HFFc6 (cell line): ENCODE data around the gene EML2. TPM values are rescaled to one million over a fixed set of nuclear protein-coding genes. Genes with fewer than 3 reads are reported as not detected.
A peak's percentile ranks its signal among the peaks of the same experiment; 100 is the strongest.
"Not testable (repeated sequence)": the region's sequence is repeated elsewhere in the genome, so short reads cannot be mapped to it uniquely, and the experiment has no call there.

ENCODE experiments used
- DNase-seq: peaks from one replicate; pipeline ENCODE4 v3.0.0-alpha.2; 2018
- H3K27ac Mint-ChIP-seq: 2 replicates; pipeline ENCODE4 v1.8.0; 2020; ENCODE audit warnings: mild to moderate bottlenecking, mixed read lengths
- H3K27me3 Mint-ChIP-seq: 2 replicates; pipeline ENCODE4 v1.8.0; 2021; ENCODE audit warnings: mild to moderate bottlenecking, moderate library complexity, mixed read lengths; ENCODE audit not compliant: insufficient read depth
- H3K36me3 Mint-ChIP-seq: 2 replicates; pipeline ENCODE4 v1.8.0; 2021; ENCODE audit warnings: low read depth, mixed read lengths
- H3K4me1 Mint-ChIP-seq: 2 replicates; pipeline ENCODE4 v1.8.0; 2020; ENCODE audit warnings: low read depth, mixed read lengths
- H3K4me3 Mint-ChIP-seq: 2 replicates; pipeline ENCODE4 v1.8.0; 2020; ENCODE audit warnings: mild to moderate bottlenecking, moderate library complexity, mixed read lengths
- H3K9me3 Mint-ChIP-seq: 2 replicates; pipeline ENCODE4 v1.8.0; 2020; ENCODE audit warnings: mild to moderate bottlenecking, mixed read lengths
- CTCF ChIP-seq: fragments of 200-600 bp; sonication (generic); IDR thresholded peaks from 2 replicates; pipeline ENCODE4 v1.5.0; 2021; ENCODE audit warnings: antibody characterized with exemption, mild to moderate bottlenecking
- total RNA-seq, 6 experiments: library from RNA; stranded (reverse); fragmentation: NEBNext Ultra II Directional; extraction: Animal tissue kit (Norgen Biotek cat#: 25700); gene quantifications; 2 replicates in 1 of 6; 3 replicates in 5 of 6; pipeline ENCODE4 v1.2.3, GENCODE V29; 2021

The EML2 gene
- total RNA-seq, 6 experiments from 2014 or later: 57.8 to 71.2 (median 64.7) TPM

GRCh38 chr19:45621389-45621788, 17.8 kb downstream of the EML2 start:
- Mint-ChIP-seq H3K4me3 (no peak overlapping the region), H3K27me3 (no peaks in the 10 kb centered on the region), H3K9me3 (no peaks in the 10 kb centered on the region), H3K4me1 (no peaks in the 10 kb centered on the region), H3K27ac (no peak overlapping the region), H3K36me3 (peaks cover 36% of the 10 kb centered on the region)
- no peak for TF ChIP-seq CTCF
- no peak for DNase-seq

DNA sequence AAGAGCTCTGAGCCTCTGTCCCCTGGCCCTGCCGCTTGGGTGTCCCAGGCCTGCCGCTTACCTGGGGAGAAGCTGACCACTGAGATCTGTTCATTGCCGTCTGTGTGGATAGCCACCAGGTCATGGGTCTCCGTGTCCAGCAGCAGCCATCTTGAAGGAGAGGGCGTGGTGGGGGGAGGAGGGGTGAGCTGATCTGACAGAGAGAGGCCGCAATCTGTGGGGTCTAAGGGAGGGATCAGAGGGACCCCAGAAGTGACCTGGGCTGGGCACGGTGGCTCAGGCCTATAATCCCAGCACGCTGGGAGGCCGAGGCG, 22.5 kb downstream of the EML2 start:
- TF ChIP-seq CTCF: no peak
- Mint-ChIP-seq H3K4me3 (no peak overlapping the region), H3K36me3 (peaks cover 28% of the 10 kb centered on the region), H3K9me3 (no peaks in the 10 kb centered on the region), H3K4me1 (peaks cover 22% of the 10 kb centered on the region), H3K27ac (no peak overlapping the region), H3K27me3 (peaks cover 3% of the 10 kb centered on the region)
- no peak for DNase-seq

DNA sequence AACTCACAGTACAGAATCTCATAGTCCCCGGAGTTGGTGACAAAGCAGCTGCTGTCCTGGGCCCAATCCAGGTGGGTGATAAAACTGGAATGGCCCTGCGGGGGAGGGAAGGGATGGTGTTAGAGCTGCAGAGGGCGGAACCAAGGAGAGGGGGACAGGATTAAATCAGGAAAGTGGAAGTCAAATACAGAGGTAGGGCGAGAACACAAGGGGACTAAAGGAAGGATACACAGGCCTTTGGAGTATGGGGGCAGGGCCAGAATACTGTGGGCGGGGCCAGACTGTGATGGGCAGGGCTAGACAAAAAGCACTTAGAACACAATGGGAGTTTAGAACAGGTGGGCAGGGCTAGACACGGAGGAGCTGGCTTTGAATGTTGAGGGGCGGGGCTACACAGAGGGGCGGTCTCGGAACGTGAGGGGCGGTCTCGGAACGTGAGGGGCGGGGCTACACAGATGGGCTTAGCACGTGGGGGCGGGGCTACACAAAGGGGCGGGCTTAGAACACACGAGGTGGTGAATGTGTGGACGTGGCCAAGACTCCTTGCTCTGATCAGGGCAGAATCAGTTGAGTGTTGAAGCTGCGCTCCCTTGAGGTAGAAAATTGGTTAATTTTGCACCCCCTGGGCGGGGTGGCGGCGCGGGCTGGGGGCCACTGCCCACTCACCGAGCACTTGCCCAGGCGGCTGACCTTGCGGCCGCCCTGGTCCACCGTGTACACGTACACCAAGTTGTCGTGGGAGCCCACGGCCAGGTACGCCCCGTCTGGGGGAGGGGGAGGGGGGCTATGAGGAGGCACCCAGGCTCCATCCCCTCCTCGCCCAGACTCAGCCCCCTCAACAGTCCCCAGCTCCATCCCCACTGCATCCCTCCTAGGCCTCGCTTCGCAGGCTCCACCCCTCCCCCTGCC, 23.1 kb downstream of the EML2 start:
- H3K27ac Mint-ChIP-seq: peak overlapping the region; percentile 67
- peak; percentile 76 for DNase-seq
- H3K4me3 Mint-ChIP-seq: no peak overlapping the region
- H3K27me3 Mint-ChIP-seq: peaks cover 3% of the 10 kb centered on the region
- peaks cover 28% of the 10 kb centered on the region for H3K36me3 Mint-ChIP-seq
- no peaks in the 10 kb centered on the region for H3K9me3 Mint-ChIP-seq
- no peak for TF ChIP-seq CTCF
- H3K4me1 Mint-ChIP-seq: peaks cover 22% of the 10 kb centered on the region

DNA sequence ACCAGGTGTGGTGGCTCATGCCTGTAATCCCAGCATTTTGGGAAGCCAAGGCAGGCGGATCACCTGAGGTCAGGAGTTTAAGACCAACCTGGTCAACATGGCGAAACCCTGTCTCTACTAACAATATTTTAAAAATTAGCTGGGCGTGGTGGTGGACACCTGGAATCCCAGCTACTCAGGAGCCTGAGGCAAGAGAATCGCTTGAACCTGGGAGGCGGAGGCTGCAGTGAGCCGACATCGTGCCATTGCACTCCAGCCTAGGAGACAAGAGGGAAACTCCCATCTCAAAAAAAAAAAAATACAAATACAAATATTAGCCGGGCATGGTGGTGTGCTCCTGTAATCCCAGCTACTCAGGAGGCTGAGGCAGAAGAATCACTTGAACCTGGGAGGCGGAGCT, 24.1 kb downstream of the EML2 start:
- peak overlapping the region; percentile 98 for H3K27ac Mint-ChIP-seq
- not testable (repeated sequence) for H3K4me3 Mint-ChIP-seq
- H3K36me3 Mint-ChIP-seq: peaks cover 24% of the 10 kb centered on the region

DNA sequence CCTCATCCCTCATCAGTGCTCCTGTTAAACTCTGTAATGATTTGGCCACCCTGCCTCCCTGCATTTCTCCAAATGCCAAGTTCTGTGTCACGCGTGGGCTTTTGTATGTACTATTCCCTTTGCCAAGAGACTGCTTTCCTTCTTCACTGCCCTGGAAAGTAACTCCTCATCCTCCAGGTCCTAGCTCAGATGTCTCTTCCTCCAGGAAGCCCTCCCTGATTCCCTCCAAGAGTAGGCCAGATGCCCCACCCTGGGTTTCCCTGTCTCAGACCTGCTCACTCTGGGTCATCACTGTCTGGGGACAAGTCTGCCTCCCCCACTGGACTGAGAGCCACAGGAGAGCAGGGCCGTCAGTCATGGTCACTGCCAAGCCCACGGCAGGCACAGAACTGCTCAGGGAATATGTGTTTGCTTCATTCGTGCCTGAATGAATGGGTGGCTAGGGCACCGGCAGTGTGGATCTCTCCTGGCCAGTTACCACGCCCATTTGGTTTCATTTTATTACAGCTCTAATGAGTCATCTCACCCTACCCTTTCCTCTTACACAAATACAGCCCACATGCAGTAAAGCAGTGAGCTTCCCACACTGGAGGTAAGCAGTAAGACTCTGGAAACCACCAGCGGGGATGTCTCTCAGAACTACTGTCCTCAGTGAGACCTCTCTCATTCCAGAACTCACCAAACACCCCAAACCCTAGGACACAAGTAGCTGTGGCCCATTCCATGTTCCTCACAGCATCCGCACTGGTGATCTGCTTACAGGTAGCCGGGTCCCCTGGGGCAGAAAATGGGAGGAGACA, 25.1 kb downstream of the EML2 start:
- Mint-ChIP-seq H3K9me3 (no peaks in the 10 kb centered on the region), H3K4me1 (peaks cover 22% of the 10 kb centered on the region), H3K36me3 (peaks cover 30% of the 10 kb centered on the region), H3K4me3 (peak overlapping the region; percentile 79), H3K27ac (peak overlapping the region; percentile 98), H3K27me3 (peaks cover 3% of the 10 kb centered on the region)
- TF ChIP-seq CTCF: no peak
- peak; percentile 92 for DNase-seq

More for the DNA sequence above, 24.1 kb downstream of the EML2 start:
- H3K4me1 Mint-ChIP-seq: peaks cover 22% of the 10 kb centered on the region
- not testable (repeated sequence) for H3K27me3 Mint-ChIP-seq, DNase-seq, H3K9me3 Mint-ChIP-seq

DNA sequence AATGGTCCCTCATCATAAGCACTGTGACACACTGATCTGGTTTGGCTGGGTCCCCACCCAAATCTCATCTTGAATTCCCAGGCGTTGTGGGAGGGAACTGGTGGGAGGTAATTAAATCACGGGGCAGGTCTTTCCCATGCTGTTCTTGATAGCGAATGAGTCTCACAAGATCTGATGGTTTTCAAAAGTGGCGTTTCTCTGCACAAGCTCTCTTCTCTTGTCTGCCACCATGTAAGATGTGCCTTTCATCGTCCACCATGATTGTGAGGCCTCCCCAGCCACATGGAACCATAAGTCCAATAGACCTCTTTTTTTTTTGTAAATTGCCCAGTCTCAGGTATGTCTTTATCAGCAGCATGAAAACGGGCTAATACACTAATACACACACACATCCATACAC, 30.2 kb downstream of the EML2 start:
- Mint-ChIP-seq H3K4me3 (no peak overlapping the region), H3K36me3 (peaks cover 19% of the 10 kb centered on the region), H3K27ac (no peak overlapping the region), H3K27me3 (peaks cover 8% of the 10 kb centered on the region; the same call in 1 of the 2 replicates), H3K4me1 (peaks cover 15% of the 10 kb centered on the region), H3K9me3 (no peaks in the 10 kb centered on the region)
- TF ChIP-seq CTCF: no peak
- DNase-seq: no peak
